AML-193 (cell line): ENCODE results near the gene MACF1.
"Not testable (repeated sequence)": the region's sequence is repeated elsewhere in the genome, so short reads cannot be mapped to it uniquely, and the experiment has no call there.

Experiments used
- DNase-seq, 2 experiments: peaks; one replicate each; lab custom pipeline; 2025; lab: John Stamatoyannopoulos, UW

MACF1 gene

DNA sequence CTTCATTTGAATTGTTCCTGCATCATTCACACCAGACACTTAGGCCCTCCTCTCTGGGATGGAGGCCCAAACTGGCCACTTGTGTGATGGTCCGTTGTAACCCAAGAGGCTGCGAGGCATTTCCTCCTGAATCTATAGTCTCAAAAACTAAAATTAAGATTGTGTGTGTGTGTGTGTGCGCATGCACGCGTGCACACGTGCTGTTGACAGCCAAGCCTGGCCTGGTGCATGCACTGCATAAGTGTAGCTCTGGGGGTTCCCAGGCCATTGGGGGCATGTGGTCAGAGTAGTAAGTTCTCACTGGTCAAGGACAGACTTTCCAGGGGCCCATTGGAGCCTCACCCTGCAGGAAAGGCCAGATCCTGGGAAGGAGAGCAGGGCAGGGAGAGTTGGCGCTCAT lies 313.4 kb downstream of the MACF1 start:
- DNase-seq, result not testable (repeated sequence)

DNA sequence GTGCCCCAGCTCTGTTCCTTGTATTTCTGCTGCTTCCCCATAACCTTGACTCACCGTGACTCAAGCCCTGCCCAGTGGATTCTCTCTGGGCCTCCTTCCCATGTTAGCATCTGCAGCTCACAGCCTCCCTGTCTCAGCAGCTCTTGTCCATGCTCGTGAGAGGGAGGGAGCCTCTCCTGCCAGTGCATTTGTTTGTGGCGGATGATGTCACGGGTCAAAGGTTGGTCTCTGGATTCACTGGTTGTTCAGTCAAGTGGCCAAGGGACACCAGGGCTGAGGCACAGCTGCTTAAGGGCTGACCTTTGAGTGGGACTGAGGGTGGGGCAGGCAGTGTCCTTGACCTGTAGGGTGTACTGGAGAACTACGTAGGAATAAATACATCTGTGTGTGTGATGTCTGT lies 314.9 kb downstream of the MACF1 start:
- DNase-seq, result not testable (repeated sequence)

DNA sequence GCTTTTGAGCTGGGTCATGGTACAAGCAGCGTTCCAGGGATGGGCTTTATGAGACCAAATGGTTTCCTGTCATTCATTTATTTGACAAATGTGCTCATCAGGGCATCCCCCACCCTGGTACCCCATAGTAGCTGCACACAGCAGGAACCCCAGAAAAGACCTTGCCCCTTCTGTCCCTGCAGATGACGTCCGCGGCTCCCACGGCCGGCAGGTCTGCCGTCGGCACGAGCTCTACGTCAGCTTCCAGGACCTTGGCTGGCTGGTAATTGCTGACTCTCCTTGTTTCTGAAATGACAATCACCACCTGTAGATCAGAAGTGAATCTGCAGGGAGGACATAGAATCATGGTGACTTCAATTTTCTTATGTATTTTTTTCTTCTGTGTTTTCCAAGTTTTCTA lies 317.7 kb downstream of the MACF1 start:
- not testable (repeated sequence) for DNase-seq

DNA sequence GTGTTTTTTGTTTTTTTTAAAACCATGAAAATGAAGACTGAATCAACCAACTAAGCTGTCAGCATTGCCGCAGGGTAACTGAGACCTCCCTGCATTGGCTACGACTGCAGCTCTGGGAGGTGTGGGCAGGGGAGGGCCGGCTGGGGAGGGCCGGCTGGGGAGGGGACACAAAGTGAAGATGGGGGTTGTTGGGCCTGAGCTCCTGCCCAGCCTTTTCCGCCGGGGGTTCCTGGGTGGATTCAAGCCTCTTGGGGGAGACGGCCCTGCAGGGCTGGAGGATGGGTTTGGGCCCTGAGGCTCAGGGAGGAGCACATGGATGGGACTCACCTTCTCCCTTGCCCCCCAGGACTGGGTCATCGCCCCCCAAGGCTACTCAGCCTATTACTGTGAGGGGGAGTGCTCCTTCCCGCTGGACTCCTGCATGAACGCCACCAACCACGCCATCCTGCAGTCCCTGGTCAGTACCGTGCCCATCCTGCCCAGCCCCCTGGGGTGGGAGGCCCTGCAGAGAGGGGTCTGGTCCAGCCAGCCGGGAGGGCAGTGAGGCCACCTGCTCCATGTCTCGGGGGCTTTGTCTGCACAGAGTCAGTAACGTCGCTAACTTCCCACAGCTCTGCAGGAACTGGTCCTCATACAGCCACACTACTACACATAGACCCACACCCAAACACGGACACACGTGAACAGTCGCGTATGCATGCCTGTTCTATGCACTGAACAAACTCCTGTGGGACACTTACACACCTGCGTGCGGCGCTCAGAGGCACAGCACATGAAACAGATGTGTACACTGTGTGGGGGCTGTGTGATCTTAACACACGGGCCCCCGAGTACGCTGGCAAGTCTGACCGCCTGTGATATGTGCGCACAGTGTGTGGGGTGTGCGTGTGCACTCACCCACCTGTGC lies 318.4 kb downstream of the MACF1 start:
- no peak for DNase-seq

DNA sequence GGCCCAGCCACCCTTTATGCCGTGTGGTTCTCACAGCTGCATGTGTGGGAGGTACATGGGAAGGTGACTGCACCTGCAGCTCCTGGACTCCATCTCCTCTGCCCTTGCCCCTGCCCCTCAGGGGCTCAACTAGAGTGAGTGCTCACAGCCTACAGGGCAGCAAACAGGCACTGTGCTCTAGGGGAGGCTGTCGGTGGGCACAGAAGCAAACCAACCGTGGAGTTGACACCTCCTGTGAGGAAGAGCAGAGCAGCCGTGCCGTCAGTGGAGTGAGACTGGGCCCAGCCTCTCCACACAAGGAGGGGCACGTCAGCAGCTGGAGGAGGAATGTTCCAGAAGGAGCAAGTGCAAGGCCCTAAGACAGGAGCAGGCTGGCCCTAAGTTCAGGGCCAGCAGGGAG lies 319.7 kb downstream of the MACF1 start:
- no peak for DNase-seq

DNA sequence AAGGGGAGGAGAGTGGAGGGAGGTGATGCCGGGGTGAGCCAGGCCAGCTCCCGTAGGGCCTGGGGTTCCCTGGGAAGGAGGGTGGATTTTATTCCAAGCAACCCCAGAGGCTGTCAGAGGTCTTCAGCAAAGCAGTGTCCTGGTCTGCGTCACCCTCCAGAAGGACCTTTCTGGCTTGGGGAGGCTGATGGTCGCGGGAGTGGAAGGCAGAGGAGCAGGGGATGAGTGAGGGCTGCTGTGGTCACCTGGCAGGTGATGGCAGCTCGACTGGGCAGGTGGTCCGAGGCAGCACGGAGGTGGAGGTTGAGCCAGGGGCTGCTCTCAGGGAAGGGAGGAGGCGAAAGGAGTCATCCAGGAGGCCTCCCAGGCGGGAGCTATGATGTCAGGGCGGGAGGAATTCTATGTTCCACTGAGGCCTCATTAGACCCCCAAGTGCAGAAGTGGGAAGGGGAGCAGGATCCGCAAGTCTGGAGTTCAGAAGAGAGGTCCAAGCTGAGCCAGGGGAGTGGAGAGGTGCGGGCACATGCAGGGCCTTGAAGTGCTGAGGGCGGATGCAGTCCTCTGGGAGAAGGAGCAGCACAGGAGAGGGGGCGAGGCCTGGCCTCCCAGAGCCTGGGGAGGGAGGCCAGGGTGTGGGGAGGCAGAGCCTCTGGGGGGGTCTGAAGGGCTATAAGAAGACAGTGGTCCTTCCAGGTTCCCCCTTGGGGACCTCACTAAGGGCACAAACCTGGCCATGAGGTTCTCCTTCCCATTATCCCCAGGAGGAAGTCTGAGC lies 320.3 kb downstream of the MACF1 start:
- DNase-seq, result no peak

DNA sequence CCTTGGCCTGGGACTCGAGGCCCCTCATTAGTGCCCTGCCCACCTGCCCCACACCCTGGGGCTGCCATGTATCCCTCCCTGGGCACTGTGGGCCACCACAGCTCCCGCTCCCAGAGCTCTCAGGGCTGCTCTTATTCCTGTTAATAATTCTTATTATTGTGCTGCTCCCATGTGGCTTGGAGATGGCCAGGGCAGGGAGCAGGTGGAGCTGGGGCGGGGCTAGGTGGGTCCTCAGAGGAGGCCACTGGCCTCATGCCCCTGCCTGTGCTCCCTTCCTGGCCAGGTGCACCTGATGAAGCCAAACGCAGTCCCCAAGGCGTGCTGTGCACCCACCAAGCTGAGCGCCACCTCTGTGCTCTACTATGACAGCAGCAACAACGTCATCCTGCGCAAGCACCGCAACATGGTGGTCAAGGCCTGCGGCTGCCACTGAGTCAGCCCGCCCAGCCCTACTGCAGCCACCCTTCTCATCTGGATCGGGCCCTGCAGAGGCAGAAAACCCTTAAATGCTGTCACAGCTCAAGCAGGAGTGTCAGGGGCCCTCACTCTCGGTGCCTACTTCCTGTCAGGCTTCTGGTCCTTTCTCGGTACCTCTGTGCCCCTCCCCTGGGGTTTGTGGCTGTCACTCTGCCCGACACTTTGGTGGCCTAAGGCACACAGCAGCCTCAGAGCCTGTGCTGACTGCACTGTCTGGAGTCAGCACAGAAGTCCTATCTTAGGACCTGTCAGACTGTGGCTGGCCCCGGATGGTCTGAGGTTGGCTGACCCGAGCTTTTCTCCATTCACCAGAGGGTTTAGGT lies 321.1 kb downstream of the MACF1 start:
- DNase-seq, result no peak

DNA sequence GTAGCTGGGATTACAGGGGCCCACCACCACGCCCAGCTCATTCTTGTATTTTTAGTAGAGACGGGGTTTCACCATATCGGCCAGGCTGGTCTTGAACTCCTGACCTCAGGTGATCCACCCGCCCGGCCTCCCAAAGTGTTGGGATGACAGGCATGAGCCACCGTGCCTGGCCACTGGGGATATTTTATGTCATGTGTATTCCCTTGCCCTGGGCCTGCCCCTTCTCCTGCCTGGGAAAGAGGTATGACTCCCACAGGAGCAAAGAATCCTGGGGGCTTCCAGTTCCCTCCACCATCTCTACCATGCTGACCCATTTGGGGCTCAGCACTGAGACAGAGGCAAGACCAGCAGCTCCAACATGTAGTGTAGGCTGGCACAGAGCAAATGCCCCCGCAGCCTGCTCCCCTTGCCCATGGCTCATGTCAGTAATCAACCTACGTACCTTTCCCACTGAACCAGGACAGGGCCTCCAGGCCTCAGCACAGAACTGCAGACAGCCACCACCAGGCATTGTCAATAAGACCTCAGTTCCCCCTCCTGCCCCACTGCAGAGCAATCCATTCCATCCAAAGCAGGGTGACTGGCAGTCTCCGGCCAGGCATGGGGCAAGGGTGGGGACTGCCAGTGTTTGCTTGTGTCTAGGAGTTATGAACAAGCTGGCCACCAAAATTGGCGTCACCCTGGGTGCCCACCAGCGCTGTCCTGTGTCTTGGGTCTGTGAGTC lies 322.1 kb downstream of the MACF1 start:
- no peak for DNase-seq

DNA sequence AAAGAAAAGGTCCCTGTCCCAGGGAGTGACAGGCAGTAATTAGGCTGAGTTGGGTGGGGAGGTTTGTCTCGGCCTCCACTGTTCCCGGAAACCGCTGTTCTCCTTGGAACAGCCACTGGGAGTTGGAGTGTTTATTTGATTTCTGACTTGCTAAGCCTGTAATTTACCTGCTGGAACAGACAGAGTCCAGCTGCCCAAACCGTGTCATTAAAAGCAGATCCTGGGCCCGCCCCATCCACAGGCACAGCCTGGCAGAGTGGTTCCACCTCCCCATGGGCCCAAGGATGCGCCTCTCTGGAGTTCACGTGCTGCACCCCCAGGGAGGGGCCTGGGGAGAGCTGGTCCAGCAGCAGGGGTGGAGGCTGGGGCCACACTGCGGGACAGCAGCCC lies 322.7 kb downstream of the MACF1 start:
- not testable (repeated sequence) for DNase-seq

DNA sequence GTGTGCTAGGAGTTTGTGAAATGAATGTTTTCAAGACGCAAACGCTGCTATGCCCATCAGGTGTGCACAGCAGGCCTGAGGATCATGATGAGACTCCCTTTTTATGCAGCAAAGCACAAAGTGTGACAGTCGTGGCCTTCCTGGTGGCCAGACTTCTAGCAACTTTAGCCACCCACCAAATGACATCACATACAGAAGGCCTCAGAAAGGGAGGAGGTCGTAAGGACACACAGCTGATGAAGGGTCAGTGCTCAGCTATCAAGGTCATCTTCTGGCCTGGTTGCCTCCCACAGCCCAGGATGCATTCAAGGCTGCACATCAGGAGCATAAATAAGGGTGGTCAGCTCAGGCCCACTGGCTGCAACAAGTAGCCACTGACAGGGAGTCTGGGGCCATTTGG lies 323.6 kb downstream of the MACF1 start:
- no peak for DNase-seq

DNA sequence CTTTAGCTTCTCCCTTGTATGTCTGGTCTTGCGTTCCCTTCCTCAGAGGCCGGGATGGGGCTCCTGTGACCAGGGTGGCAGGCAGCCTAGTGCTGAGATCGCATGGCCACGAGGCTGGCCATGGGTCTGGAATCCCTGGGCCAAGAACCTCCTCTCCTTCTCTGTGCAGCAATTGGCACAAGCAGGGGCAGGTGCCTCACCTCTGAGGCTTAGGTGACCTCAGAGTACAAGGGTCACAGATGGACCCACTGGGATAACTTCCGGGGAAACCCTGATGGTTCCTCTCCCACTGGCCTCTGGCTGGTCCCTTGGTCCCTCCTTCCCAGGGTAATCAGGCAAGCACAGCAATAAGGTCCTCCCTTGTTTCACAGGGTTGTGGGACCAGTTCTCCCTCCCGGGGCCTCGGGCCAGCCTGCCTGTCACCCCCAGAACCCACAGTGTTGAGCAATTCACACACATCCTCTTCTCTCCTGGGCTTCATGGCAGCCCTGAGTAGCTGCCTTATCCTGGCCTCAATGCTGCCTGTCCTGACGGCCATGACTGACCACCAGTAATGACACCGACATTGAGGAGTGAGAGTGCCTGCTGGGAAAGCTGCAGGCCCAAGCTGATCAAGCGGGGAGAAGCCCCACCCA lies 325.5 kb downstream of the MACF1 start:
- peak; percentile 51 to 65 for DNase-seq

DNA sequence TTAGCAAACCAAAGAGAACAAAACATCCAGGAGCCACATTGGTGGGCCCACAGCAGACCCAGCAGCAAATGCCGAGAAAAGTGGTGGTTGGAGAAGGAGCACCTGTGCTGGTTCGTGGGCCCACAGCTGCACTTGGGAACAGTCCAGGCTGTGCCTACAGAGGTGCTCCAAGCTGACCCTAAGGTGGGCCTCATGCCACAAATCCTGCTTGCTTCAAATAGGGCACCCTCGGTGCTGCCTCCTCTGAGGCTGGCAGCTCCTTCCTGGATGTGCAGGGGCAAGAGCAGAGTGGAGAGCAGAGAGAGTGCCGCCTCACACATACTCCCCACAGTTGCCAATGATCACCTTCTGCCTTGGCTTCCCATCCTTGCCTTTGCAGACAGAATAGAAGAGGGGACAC lies 327.0 kb downstream of the MACF1 start:
- no peak for DNase-seq

DNA sequence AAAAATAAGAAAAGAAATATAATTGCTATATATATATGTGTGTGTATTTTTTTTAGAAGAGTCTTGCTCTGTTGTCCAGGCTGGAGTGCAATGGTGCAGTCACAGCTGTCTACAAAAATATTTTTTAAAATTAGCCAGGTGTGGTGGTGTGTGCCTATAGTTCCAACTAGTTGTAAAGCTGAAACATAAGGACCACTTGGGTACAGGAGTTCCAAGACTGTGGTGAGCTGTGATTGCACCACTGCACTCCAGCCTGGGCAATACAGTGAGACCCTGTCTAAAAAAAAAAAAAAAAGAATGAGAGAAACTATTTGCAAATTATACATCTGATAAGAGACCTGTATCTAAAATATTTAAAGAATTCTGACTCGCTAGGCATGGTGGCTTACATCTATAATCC lies 328.9 kb downstream of the MACF1 start:
- no peak for DNase-seq
